Vagina (tissue), 2 donors: ENCODE results near the gene PGBD5.

Experiments used
- POLR2AphosphoS5 ChIP-seq, 2 donors: sonication (generic); formaldehyde crosslinking; IDR thresholded peaks; one replicate each; pipeline ENCODE4 v1.9.0; 2017; ENCODE audit warnings: antibody characterized with exemption in 2 of 2, mild to moderate bottlenecking in 2 of 2, low read depth in 1 of 2; ENCODE audit not compliant: insufficient read depth in 1 of 2
- TF ChIP-seq, protein P1 (sequence below), 3 experiments: fragments of 450-650 bp in 2 of 3; fragments of 200-600 bp in 1 of 3; sonication (generic) in 1 of 3; IDR thresholded peaks; one replicate each; pipeline ENCODE4 v1.5.1; 2017 to 2019; ENCODE audit warnings: antibody characterized with exemption in 3 of 3, mild to moderate bottlenecking in 2 of 3, moderate library complexity in 2 of 3

GRCh38 chr1:230396966-230397365 is 29.2 kb downstream of the PGBD5 start:
- TF ChIP-seq, protein P1, sequence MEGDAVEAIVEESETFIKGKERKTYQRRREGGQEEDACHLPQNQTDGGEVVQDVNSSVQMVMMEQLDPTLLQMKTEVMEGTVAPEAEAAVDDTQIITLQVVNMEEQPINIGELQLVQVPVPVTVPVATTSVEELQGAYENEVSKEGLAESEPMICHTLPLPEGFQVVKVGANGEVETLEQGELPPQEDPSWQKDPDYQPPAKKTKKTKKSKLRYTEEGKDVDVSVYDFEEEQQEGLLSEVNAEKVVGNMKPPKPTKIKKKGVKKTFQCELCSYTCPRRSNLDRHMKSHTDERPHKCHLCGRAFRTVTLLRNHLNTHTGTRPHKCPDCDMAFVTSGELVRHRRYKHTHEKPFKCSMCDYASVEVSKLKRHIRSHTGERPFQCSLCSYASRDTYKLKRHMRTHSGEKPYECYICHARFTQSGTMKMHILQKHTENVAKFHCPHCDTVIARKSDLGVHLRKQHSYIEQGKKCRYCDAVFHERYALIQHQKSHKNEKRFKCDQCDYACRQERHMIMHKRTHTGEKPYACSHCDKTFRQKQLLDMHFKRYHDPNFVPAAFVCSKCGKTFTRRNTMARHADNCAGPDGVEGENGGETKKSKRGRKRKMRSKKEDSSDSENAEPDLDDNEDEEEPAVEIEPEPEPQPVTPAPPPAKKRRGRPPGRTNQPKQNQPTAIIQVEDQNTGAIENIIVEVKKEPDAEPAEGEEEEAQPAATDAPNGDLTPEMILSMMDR (IDR thresholded peaks at IDR 0.05) = no peak
- no peak for TF ChIP-seq POLR2AphosphoS5 (IDR thresholded peaks at IDR 0.05; ENCODE audit: insufficient read depth in 1 of 2, low read depth in 1 of 2)
